Measurements from ENCODE around the gene FBXO31. TPM values are rescaled to one million over a fixed set of nuclear protein-coding genes. Genes with fewer than 3 reads are reported as not detected.

FBXO31 gene
- total RNA-seq, 1 experiment from 2014 or later = 40.4 TPM

DNA sequence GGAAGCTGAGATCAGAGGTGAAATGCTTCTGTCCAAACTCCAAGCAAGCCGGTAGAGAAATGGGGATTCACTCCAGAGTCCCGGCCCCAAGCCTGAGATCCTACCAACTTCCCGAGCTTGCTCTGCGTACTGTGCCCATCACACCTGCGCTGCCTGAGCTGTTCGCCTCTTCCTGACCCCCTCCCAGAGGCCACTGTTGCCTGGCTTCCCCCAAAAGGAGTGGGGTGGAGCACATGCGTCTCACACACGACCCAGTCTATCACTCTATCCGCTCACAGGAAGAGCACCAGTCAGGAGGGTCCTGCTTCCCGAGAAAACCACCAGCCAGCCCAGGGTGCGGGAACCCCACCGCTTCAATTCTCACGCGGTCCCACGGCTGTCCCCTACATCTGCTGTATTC, 52.9 kb downstream of the FBXO31 start:
- no peak for DNase-seq
- Mint-ChIP-seq H3K36me3 (ENCODE audit: insufficient read depth, unreplicated experiment) (peaks cover 31% of the 10 kb centered on the region), H3K4me1 (ENCODE audit: low read depth, unreplicated experiment) (no peaks in the 10 kb centered on the region), H3K9me3 (ENCODE audit: low read depth, unreplicated experiment) (no peaks in the 10 kb centered on the region), H3K4me3 (ENCODE audit: low read depth, unreplicated experiment) (no peak overlapping the region), H3K27ac (ENCODE audit: unreplicated experiment) (no peak overlapping the region), H3K27me3 (ENCODE audit: unreplicated experiment) (no peaks in the 10 kb centered on the region)
- TF ChIP-seq, protein P1, sequence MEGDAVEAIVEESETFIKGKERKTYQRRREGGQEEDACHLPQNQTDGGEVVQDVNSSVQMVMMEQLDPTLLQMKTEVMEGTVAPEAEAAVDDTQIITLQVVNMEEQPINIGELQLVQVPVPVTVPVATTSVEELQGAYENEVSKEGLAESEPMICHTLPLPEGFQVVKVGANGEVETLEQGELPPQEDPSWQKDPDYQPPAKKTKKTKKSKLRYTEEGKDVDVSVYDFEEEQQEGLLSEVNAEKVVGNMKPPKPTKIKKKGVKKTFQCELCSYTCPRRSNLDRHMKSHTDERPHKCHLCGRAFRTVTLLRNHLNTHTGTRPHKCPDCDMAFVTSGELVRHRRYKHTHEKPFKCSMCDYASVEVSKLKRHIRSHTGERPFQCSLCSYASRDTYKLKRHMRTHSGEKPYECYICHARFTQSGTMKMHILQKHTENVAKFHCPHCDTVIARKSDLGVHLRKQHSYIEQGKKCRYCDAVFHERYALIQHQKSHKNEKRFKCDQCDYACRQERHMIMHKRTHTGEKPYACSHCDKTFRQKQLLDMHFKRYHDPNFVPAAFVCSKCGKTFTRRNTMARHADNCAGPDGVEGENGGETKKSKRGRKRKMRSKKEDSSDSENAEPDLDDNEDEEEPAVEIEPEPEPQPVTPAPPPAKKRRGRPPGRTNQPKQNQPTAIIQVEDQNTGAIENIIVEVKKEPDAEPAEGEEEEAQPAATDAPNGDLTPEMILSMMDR (IDR thresholded peaks at IDR 0.05; ENCODE audit: unreplicated experiment) = no peak
- intact Hi-C loops (cut with micrococcal nuclease; ENCODE audit: unreplicated experiment) = no loop called here
- BruUV-seq (replicated peaks) = no TSS peak
- CTCF ChIA-PET = no interaction called here

DNA sequence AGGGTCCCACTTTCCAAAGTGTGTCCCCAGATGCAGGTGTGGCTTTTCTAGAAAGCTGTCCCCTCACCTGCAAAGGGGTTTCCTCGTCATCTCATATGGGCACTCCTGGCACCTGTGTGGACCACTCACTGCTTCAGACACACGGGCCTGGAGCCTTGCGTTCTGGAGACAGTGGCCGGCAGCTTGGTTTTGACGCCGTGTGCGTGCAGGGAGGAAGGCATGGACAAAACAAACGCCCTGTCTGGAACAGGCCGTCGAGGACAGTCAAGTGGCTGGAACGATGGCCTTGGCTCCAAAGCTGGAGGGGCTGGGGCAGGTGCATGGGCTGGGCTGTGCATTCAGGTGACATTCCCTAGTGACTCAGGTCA, 53.3 kb downstream of the FBXO31 start:
- TF ChIP-seq, protein P1 (IDR thresholded peaks at IDR 0.05; ENCODE audit: unreplicated experiment) = no peak
- no peak overlapping the region for H3K4me3 Mint-ChIP-seq (ENCODE audit: low read depth, unreplicated experiment)
- no TSS peak for BruUV-seq (replicated peaks)
- H3K27me3 Mint-ChIP-seq (ENCODE audit: unreplicated experiment) = no peaks in the 10 kb centered on the region
- no peaks in the 10 kb centered on the region for H3K9me3 Mint-ChIP-seq (ENCODE audit: low read depth, unreplicated experiment)
- CTCF ChIA-PET = no interaction called here
- no peaks in the 10 kb centered on the region for H3K4me1 Mint-ChIP-seq (ENCODE audit: low read depth, unreplicated experiment)
- no peak for DNase-seq
- intact Hi-C loops (cut with micrococcal nuclease; ENCODE audit: unreplicated experiment) = no loop called here
- H3K27ac Mint-ChIP-seq (ENCODE audit: unreplicated experiment) = no peak overlapping the region
- H3K36me3 Mint-ChIP-seq (ENCODE audit: insufficient read depth, unreplicated experiment) = peaks cover 29% of the 10 kb centered on the region

DNA sequence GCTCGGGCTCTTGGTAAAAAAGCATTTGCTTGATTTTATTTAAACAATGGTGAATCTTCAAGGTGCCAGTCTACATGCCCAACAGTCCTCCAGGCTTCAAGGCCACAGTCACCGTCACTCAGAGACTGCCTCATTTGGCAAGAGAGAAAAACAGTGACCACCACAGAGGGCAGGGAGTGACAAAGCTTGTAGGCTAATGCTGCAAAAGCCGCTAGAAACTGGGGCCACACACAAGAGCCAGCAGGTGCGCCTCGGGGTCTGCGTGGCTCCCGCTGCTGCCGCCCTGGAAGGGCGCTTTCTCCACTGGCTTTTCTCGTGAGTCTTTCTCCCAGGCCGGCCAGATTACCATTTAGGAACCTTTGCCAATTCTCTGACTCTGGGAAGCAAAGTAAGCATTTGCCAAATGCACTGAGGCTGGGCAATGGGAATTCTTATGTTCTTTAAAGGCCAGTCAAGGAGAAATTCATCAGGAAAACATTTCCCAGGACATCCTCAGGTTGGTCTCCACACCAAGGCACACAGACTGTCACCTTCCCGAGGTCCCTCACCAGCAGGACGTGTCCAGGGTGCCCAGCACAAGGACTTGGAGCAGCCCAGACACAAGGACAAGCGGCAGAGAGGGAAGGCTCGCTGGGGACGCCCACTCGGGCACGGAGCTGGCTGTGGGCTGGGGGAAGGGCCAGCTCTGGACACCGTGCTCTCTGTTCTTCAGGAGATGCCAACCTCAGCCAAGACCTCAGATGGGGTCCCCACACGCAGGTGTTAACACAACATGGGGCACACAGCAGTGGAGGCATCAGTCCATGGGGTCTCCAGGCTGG, 53.9 kb downstream of the FBXO31 start:
- no peak overlapping the region for H3K27ac Mint-ChIP-seq (ENCODE audit: unreplicated experiment)
- no peaks in the 10 kb centered on the region for H3K4me1 Mint-ChIP-seq (ENCODE audit: low read depth, unreplicated experiment)
- intact Hi-C loops (cut with micrococcal nuclease; ENCODE audit: unreplicated experiment) = no loop called here
- no peaks in the 10 kb centered on the region for H3K9me3 Mint-ChIP-seq (ENCODE audit: low read depth, unreplicated experiment)
- TF ChIP-seq, protein P1 (IDR thresholded peaks at IDR 0.05; ENCODE audit: unreplicated experiment) = no peak
- CTCF ChIA-PET = no interaction called here
- no peaks in the 10 kb centered on the region for H3K27me3 Mint-ChIP-seq (ENCODE audit: unreplicated experiment)
- BruUV-seq (replicated peaks) = TSS peak; percentile 37
- peaks cover 24% of the 10 kb centered on the region for H3K36me3 Mint-ChIP-seq (ENCODE audit: insufficient read depth, unreplicated experiment)
- DNase-seq = no peak
- no peak overlapping the region for H3K4me3 Mint-ChIP-seq (ENCODE audit: low read depth, unreplicated experiment)

DNA sequence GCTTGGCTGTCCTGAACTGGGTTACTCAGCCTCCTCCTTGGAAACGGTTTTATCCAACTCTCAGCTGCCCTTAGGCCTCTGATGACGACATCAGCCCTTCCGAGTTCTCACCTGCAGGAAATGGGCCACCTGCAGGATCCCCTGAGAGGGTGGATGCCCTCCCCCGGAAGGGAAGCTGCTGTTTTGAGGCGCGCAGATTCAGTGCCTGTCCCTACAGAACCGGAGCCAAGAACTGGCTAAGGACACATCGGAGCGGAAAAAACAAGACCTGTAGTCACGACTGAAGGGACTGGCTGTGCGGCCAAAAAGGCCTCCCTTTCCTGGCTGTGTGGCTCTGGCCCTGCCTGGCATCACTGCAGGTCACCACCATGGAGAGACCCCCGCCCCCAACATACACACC, 54.7 kb downstream of the FBXO31 start:
- BruUV-seq (replicated peaks) = no TSS peak
- Mint-ChIP-seq H3K9me3 (ENCODE audit: low read depth, unreplicated experiment) (no peaks in the 10 kb centered on the region), H3K4me3 (ENCODE audit: low read depth, unreplicated experiment) (no peak overlapping the region), H3K27me3 (ENCODE audit: unreplicated experiment) (no peaks in the 10 kb centered on the region), H3K36me3 (ENCODE audit: insufficient read depth, unreplicated experiment) (peaks cover 23% of the 10 kb centered on the region), H3K27ac (ENCODE audit: unreplicated experiment) (no peak overlapping the region), H3K4me1 (ENCODE audit: low read depth, unreplicated experiment) (no peaks in the 10 kb centered on the region)
- CTCF ChIA-PET = no interaction called here
- intact Hi-C loops (cut with micrococcal nuclease; ENCODE audit: unreplicated experiment) = no loop called here
- TF ChIP-seq, protein P1 (IDR thresholded peaks at IDR 0.05; ENCODE audit: unreplicated experiment) = no peak
- no peak for DNase-seq
